Measurements from ENCODE around the gene CHN2.

DNA sequence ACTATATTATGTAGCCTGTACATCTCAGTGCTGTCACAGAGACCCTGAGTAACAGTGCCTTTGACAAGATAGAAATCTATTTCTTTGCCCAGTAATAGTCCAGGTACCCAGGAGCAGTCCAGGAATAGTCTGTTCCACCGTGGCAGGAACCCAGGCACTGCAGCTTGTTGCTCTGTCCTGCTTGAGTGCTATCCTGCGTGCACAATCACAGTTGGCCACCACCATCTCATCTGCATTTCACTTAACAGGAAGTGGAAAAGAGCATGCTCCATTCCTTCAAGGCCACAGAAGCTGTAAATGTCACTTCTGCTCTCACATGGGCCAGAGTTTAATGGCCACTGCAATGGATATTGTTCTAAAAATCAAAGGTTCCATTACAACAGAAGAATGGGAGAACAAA lies 307.6 kb downstream of the CHN2 start:
- TF ChIP-seq TAF1 (IDR thresholded peaks at IDR 0.05; ENCODE audit: borderline replicate concordance, insufficient read depth, low read length) (no peak), POLR2AphosphoS5 (IDR thresholded peaks at IDR 0.05; ENCODE audit: low read depth, low read length) (no peak)

Measured in PFSK-1 (cell line).